GM12874 (cell line): ENCODE data around the gene ZFX.

Experiments
- CTCF ChIP-seq: IDR thresholded peaks from 2 replicates; pipeline ENCODE4 v1.5.1; 2011; ENCODE audit warnings: low read depth, mild to moderate bottlenecking, control low read depth, low read length, moderate library complexity; ENCODE audit not compliant: insufficient read depth

Gene ZFX

GRCh38 chrX:24260842-24261550, 111.5 kb downstream of the ZFX start:
- no peak for TF ChIP-seq CTCF

- TF ChIP-seq CTCF, result no peak
These were observed 112.8 kb downstream of the ZFX start for GRCh38 chrX:24262309-24262708.

- no peak for TF ChIP-seq CTCF
These were observed 114.9 kb downstream of the ZFX start for GRCh38 chrX:24264383-24264782.
